NCI-H748 (cell line): ENCODE measurements around the gene CLEC18A.
"Not testable (repeated sequence)": the region's sequence is repeated elsewhere in the genome, so short reads cannot be mapped to it uniquely, and the experiment has no call there.

Experiments
- DNase-seq: peaks from one replicate; lab custom pipeline; 2025; ENCODE audit not compliant: unreplicated experiment; lab: John Stamatoyannopoulos, UW

CLEC18A gene

DNA sequence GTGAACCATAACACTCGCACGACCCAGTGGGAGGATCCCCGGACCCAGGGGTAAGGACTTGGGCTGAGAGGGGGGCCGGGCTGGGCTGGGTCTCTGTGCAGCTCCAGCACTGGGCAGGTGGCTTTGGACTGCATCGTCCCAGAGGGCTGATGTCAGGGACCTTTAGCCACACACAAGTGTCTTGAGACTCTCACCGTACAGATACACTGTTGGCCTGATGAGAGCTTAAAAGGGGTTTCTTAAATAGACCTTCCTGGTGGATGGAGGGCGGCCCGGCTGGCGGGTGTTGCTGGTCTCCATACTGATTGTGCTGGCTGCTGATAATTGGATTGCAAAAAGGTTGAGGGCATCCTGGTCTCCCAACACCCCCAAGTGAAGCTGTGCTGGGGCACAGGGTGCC, 21.7 kb upstream of the CLEC18A start:
- DNase-seq, result no peak

DNA sequence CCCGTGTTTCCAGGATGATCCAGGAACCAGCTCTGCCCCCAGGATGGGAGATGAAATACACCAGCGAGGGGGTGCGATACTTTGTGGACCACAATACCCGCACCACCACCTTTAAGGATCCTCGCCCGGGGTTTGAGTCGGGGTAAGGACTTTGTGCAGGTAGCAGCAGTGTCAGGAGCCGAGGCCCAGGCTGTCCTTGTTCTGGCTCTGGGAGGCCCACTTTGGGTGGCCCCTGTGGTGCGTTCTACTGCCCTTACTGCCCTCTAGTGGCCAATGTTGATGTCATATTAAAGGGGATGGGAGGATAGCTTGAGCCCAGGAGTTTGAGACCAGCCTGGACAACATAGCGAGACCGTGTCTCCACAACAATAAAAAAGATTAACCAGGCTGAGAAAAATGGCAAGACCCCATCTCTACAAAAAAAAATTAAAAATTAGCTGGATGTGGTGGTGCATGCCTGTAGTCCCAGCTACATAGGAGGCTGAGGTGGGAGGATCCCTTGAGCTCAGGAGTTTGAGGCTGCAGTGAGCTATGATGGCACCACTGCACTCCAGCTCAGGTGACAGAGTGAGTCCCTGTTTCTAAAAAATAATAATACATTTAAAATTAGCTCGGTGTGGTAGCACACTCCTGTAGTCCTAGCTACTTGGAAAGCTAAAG, 20.9 kb upstream of the CLEC18A start:
- DNase-seq, result peak; percentile 40

DNA sequence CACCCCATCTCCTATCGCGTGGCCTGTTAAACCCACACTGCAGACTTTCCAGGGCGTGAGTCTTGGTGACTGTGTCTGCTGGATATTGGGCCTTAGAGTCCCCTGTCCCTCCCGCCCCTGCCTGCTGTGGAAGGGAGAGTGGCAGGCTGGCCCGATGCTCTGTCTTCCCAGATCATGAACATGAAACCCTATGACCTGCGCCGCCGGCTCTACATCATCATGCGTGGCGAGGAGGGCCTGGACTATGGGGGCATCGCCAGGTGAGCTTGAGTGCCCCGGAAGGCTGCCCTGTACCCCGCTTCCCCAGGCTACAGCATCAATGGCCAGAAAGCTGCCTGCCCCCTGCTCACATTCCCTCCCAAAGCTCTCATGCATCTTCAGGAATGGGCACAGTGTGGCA, 19.5 kb upstream of the CLEC18A start:
- DNase-seq, result no peak

DNA sequence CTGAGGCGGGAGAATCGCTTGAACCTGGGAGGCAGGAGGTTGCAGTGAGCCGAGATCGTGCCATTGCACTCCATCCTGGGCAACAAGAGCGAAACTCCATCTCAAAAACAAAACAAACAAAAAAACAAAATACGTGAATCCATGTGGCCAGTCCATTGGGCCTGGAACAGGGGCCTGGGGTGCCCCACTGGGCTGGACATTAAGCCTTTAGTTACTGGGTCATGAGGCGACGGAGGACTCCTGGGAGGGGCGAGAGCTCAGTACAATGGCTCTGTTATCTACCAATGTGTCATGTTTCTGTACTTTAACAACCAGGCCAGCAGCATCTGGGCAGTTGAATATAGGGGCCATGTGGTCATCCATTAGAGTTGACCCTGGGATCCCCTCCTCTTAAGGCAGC, 18.9 kb upstream of the CLEC18A start:
- no peak for DNase-seq

DNA sequence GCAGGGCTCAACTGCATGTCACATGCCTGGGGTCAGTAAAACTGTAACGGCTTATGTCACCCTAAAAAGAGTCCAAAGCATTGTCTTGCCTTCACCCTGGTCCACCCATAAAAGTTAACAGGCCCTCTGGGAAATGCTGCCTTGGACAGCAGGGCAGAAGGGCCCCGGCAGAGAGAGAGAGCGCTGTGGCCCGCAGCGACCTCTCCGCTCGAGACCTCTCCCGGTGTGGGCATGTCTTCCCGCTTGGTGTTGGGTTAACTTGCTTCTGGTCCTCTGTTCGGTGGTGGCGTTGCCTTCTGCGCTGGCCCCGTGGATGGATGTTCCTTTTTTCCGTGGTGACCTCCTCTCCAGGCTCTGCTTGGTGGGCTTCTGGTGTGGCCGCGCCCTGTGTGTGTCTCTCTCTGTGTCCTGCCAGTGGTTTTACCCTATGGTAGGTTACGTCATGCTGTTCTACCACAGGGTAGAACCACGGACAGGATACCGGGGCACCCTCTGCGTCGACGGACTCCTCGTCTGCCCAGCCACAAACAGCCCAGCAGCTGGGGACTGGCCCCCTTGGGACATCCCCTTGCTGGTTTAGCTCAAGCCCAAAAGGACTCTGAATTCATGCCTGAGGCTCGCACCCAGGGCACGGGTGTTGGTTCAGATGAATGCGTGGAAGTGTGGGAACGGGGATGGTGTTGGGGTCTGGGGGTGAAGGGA, 18.3 kb upstream of the CLEC18A start:
- no peak for DNase-seq

DNA sequence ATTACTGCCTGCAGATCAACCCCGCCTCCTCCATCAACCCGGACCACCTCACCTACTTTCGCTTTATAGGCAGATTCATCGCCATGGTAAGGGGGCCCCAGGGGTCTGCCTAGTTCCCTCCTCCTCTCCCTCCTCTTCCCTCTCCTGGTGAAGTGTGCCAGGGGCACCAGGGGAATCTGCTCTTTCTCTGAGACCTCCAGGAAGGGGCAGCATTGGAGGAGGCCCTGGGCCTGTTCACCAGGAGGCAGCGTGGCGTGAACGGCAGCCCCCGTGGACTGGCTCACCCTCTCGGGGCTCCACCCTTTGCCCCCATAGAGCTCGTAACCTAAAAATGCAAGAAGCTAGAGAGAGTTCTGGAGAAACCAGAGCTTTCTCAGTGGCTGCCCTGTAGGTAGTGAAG, 17.1 kb upstream of the CLEC18A start:
- DNase-seq, result peak; percentile 24

DNA sequence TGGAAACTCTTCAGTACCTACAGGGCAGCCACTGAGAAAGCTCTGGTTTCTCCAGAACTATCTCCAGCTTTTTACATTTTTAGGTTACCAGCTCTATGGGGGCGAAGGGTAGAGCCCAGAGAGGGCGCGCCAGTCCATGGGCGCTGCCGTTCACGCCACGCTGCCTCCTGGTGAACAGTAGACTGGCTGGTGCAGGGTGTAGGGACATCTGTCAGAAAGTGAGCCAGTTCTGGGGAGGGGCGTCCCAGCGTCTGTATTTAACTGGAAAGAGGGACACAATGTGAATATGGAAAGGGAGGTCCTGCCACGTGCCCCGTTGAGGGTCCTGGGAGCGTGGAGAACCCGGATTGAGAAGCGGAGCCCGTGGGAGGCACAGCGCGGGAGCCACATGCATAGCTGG, 16.4 kb upstream of the CLEC18A start:
- DNase-seq, result no peak

DNA sequence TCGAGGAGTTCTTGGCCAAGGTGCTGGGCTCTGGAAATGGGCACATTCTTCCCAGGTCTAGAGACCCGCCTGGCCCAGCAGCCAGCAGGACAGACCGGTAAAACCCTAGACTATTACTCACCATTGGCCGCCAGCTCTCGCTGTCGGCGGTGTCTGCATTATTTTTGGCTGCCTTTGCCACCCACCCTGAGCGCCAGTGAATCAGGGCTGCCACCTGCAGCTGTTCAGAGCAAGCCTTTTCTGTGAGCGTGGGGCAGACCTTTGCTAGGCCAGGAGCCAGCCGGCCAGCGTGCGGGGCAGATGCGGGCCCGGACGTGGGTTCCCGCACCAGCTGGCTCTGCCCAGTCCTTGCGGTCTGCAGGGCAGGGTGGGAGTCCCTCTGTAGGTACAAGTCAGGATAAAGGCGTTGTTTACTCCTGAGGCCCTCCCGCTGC, 15.8 kb upstream of the CLEC18A start:
- DNase-seq, result no peak

DNA sequence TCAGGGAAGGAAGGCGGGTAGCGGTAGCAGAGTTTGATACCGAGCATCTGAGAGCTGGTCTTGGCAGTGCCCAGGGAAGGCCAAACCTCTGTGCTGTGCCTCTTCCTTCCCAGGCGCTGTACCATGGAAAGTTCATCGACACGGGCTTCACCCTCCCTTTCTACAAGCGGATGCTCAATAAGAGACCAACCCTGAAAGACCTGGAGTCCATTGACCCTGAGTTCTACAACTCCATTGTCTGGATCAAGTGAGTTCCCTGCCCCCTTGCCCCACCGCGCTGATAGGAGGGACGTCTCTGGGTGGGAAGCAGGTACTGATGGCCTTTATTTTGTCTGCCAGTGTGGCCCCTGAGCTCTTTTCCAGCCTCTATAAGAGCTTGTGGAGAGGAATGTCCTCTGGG, 15.4 kb upstream of the CLEC18A start:
- DNase-seq, result no peak

DNA sequence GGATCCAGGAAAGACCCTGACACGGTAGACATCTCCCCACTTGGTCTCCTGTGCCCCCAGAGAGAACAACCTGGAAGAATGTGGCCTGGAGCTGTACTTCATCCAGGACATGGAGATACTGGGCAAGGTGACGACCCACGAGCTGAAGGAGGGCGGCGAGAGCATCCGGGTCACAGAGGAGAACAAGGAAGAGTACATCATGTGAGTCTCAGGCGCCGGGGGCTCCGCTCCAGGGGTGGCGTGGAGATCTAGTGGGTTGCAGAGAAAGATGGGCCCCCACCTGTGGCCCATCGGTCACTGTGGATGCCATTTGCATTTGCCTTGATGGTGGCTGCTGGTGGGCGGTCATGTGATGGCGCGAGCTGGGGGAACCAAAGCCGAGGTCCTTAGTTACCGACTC, 14.9 kb upstream of the CLEC18A start:
- DNase-seq, result no peak

DNA sequence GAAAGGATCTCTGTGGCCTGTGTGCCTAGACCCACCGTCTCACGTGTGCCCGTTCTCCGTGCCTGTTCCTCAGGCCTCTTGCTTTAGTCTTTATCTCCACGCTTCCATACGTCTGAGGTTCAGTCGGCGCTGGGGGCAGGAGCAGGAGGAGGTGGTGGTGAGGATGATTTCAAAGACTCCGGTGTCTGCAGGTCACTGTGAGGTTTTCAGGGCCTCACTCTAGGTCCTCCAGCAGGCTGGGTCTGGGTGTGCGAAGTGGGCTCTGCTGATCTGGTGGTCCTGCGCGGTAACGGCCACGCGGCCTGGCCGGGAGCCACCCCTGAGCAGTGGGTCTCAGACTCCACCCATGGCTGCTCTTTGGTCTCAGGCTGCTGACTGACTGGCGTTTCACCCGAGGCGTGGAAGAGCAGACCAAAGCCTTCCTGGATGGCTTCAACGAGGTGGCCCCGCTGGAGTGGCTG, 14.4 kb upstream of the CLEC18A start:
- DNase-seq, result no peak

DNA sequence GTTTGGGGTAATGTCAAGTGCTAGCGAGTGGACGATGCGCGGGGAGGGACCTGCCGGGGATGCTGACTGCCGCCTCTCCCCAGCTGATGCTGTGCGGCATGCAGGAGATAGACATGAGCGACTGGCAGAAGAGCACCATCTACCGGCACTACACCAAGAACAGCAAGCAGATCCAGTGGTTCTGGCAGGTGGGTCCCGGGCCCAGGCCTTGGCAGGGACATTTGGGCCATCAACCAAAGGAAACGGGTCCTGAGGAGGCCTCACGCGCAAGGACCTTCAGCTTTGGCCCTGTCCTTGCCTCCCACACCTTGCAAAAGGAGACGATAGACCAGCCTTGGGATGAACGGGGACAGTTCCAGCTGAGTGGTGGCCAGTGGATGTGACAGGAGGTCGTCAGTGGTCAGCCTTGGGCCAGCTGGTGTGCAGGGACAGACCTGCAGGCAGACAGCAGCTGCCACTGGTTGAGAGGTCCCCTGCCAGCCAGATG, 13.6 kb upstream of the CLEC18A start:
- DNase-seq, result no peak

DNA sequence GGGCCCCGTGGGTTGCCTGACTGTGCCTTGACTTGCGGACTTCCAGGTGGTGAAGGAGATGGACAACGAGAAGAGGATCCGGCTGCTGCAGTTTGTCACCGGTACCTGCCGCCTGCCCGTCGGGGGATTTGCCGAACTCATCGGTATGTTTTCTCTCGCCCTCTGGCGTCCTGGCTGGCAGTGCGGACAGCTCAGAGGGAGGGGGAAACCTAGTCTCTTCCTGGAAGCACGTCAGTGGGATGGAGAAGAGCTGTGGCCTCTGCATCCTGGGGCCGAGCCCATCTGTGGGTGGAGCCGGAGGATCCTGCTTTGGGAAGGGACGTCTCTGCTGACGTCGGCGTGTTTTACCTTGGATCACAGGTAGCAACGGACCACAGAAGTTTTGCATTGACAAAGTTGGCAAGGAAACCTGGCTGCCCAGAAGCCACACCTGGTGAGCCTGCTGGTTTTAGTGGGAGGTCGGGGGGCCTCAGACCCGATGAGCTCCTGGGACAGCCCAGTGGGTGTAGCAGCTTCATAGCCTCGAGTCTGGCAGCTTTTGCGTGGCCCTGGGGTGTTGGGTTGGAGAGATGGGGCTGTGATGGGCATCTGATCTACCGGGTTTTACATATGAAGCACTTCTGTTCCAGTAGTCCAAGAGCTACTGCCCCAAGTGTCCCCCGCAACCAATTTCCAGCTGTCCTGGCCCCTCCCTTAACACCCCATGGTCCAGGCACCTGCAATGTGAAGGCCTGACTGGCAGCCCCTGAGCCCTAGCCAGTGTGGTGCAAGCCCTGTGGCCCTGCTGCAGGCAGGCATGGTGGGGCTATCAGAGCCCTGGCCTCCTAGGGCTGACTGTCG, 11.9 kb upstream of the CLEC18A start:
- DNase-seq, result no peak

DNA sequence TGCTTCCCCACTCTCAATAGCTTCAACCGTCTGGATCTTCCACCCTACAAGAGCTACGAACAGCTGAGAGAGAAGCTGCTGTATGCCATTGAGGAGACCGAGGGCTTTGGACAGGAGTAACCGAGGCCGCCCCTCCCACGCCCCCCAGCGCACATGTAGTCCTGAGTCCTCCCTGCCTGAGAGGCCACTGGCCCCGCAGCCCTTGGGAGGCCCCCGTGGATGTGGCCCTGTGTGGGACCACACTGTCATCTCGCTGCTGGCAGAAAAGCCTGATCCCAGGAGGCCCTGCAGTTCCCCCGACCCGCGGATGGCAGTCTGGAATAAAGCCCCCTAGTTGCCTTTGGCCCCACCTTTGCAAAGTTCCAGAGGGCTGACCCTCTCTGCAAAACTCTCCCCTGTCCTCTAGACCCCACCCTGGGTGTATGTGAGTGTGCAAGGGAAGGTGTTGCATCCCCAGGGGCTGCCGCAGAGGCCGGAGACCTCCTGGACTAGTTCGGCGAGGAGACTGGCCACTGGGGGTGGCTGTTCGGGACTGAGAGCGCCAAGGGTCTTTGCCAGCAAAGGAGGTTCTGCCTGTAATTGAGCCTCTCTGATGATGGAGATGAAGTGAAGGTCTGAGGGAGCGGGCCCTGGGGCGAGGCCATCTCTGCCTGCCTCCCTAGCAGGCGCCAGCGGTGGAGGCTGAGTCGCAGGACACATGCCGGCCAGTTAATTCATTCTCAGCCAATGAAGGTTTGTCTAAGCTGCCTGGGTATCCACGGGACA, 11.1 kb upstream of the CLEC18A start:
- no peak for DNase-seq

DNA sequence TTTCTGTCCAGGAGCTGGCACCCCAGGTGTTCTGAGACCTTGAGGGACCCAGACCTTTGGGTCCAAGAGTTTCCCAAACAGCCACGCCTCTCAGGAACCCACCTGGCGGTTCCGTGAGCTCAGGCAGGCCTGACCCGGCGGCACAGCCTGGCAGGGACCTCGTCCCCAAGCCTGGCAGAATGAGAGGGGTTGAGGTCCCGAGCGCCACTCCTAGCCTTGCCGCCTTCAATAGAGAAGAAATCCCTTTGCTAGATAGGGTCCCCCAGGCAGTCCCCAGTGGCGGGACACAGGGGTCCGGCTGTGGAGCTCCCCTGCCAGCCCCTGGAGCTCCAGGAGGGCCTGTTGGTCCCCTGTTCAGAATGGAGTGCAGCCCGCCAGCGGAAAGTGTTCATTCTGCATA, 10.5 kb upstream of the CLEC18A start:
- no peak for DNase-seq

DNA sequence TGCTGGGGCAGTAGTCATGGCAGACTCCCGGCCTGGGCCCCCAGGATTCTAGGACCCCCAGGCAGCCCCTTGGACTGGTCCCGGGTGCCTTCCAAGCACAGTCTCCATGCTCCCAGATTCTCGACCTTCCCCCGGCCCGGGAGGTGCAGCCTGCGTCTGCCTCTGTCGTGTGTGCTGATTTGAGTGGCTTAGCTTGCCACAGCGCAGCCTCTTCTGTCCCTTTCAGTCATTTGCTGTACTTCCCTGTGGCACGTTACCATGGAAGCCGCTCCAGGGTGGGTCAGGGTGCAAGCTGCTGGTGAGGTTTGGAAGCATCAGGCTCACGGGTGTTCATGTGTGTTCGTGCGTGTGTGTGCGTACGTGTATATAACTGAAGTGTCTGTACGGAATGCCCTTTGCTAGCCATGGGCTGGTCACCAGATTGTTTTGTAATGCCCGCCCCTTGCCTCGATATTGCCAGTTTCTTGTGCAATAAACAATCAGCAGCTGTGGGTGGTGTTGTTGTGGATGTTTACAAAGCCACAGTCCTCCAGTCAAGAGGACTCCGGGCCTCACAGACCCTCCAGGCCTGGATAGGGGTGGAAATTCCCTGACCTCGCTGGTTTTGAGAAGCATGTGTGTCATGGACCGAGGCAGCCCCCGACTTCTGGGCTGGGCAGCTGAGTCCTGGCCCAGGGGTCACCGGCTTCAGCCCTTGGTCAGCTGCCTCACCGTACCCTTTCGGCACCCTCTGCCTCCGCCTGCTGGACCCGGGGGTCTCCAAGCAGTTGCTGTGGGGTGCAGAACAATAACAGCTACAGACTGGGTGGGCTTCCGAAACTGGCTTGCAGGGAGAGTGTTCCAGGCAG, 9.7 kb upstream of the CLEC18A start:
- DNase-seq, result no peak

DNA sequence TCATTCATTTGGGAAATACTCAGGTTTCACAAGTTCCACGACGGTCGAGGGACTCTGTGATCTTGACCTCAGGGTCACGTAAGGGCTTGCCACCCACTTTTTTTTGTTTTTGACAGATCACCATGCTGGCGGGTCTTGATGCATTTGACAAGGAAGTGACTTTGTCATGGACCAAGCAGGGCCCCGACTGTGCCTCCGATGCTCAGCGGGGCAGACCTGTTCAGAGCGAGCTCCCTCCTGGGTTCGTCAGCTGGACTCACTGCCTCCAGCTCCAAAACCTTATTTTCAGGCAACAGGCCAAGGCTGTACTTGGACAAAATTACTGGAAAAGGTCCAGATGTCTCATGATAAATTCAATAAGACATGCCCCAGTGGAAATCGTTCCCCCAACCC, 9.0 kb upstream of the CLEC18A start:
- no peak for DNase-seq

DNA sequence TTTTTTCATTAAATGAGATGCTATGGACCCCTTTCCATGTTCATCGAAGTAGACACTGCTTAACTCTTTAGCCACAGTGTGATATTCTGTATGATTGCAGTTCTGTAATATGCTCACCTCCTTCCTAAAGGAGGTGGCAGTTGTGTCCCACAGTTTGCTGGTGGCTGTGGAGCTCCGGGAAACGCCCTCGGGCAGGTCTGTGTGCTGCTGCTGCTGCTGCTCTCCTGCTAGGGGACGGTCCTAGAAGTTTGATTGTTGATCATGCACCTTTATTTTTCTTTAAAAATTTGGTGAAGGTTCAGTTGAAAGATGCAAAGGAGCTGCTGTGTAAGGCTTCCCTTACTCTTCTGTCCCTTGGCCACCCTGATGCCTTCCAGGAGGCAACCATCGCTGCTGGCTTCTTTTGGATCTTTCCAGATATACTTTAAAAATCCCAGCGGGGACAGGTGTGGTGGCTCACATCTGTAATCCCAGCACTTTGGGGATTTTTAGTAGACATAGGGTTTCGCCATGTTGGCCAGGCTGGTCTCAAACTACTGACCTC, 8.4 kb upstream of the CLEC18A start:
- DNase-seq, result no peak

DNA sequence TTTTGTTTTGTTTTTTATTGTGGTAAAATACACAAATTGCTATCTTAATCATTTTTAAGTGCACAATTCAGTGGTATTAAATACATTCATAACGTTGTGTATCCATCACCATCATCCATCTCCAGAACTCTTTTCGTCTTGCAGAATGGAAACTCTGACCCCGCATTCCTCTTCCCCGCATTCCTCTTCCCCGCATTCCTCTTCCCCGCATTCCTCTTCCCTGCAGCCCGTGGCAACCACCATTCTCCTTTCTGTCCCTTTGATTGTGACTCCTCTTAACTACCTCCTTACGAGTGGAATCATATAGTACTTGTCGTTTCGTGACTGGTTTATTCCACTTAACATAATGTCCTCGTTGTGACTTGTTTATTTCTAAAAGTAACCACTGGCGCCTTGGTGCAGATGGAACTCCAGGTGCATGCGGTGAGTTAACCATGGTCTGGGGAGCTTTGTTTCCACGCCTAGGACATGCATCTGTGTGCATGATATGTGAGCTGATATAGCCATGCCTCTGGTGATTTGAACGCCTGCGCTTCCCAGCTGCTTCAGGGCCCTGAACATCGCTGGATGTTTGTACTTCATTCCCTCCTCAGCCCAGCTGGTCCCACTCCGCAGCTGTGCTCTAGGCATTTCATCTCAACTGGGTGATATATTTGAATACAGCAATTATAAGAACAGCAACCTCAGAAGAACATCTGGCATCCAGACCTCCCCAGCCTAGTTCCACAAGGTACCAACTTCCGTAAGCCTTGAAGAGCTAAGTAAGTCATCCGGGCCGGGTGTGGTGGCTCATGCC, 7.7 kb upstream of the CLEC18A start:
- DNase-seq, result not testable (repeated sequence)
